Esophagus squamous epithelium (tissue), 5 donors: ENCODE data around the gene GP1BB. TPM values are rescaled to one million over a fixed set of nuclear protein-coding genes. Genes with fewer than 3 reads are reported as not detected.
A peak's percentile ranks its signal among the peaks of the same experiment; 100 is the strongest.

Source experiments
- DNase-seq: peaks from one replicate; lab custom pipeline; 2025; lab: John Stamatoyannopoulos, UW
- H3K27ac ChIP-seq, 4 donors: fragments of 200-600 bp; sonication (generic); one replicate each; pipeline ENCODE4 v1.5.1; 2016 to 2019; ENCODE audit warnings: mild to moderate bottlenecking in 1 of 4
- H3K27me3 ChIP-seq, 4 donors: fragments of 200-600 bp; sonication (generic); 1 replicate in 3 of 4; 2 replicates in 1 of 4; pipeline versions ENCODE4 v1.5.1 to v1.6.0; 2017 to 2021; ENCODE audit warnings: antibody characterized with exemption in 1 of 4
- H3K36me3 ChIP-seq, 3 donors: fragments of 200-600 bp; sonication (generic); one replicate each; pipeline ENCODE4 v1.5.1; 2016 to 2019
- H3K4me1 ChIP-seq, 3 donors: fragments of 200-600 bp; sonication (generic); one replicate each; pipeline ENCODE4 v1.5.1; 2017 to 2019
- H3K4me3 ChIP-seq, 4 donors: fragments of 200-600 bp; sonication (generic); 1 replicate in 3 of 4; 2 replicates in 1 of 4; pipeline ENCODE4 v1.5.1; 2016 to 2019; ENCODE audit warnings: mild to moderate bottlenecking in 2 of 4, moderate library complexity in 1 of 4
- H3K9me3 ChIP-seq, 3 donors: fragments of 200-600 bp; sonication (generic); one replicate each; pipeline ENCODE4 v1.5.1; 2016 to 2019
- CTCF ChIP-seq, 6 experiments: fragments of 450-650 bp in 4 of 6; fragments of 200-600 bp in 2 of 6; sonication (generic) in 2 of 6; IDR thresholded peaks; one replicate each; pipeline ENCODE4 v1.5.1; 2016 to 2019; ENCODE audit warnings: antibody characterized with exemption in 6 of 6, mild to moderate bottlenecking in 4 of 6, moderate library complexity in 4 of 6
- POLR2A ChIP-seq, 4 donors: fragments of 450-650 bp; IDR thresholded peaks; one replicate each; pipeline ENCODE4 v1.6.1; 2017; ENCODE audit warnings: antibody characterized with exemption in 4 of 4, mild to moderate bottlenecking in 4 of 4, moderate library complexity in 3 of 4
- whole genome bisulfite sequencing, 2 donors: methylation state at CpG; one replicate each; pipeline ENCODE4 v1.1.5; 2018; 5-methylcytosine and 5-hydroxymethylcytosine counted together
- intact Hi-C: fragments of 100-400 bp; cut with DNase I; formaldehyde crosslinking; loops from one replicate; pipeline ENCODE4 v1.15.0; 2022
- total RNA-seq, 4 donors: library from RNA; depleted of rRNA; stranded (reverse); fragments of >200 nt; gene quantifications; one replicate each; pipeline ENCODE4 v1.1.0, GENCODE V29; 2016
- donor health status: DM: yes; HTN: yes; CAD: no.

GP1BB gene
- total RNA-seq, 4 donors from 2014 or later = 4.8 to 40.0 (median 9.7) TPM

- peaks cover 28 to 47% (median 40%) of the 10 kb centered on the region in 3 donors for H3K4me1 ChIP-seq
- peak overlapping the region in 1 of 4 donors; percentile 35 for H3K4me3 ChIP-seq
- TF ChIP-seq CTCF (IDR thresholded peaks at IDR 0.05) (no peak), POLR2A (IDR thresholded peaks at IDR 0.05) (no peak)
- H3K27ac ChIP-seq = no peak overlapping the region
- intact Hi-C loops = no loop called here
- peaks cover 6 to 99% (median 29%) of the 10 kb centered on the region in 4 donors for H3K27me3 ChIP-seq
- H3K36me3 ChIP-seq = no peaks in the 10 kb centered on the region
- no peaks in the 10 kb centered on the region for H3K9me3 ChIP-seq
- no peak for DNase-seq
- 4 to 13% methylated on average over 5 to 15 of the region's 26 CpGs for WGBS, 2 donors
Observed at GRCh38 chr22:19755722-19756287, 32.5 kb downstream of the GP1BB start.

- Histone ChIP-seq H3K4me3 (peak overlapping the region in 3 of 4 donors; percentile 11 to 62 (median 41)), H3K27ac (no peak overlapping the region), H3K9me3 (no peaks in the 10 kb centered on the region), H3K36me3 (no peaks in the 10 kb centered on the region), H3K27me3 (peaks cover 6 to 99% (median 29%) of the 10 kb centered on the region in 4 donors), H3K4me1 (peaks cover 28 to 54% (median 45%) of the 10 kb centered on the region in 3 donors)
- no peak for DNase-seq
- no peak for TF ChIP-seq POLR2A (IDR thresholded peaks at IDR 0.05)
- TF ChIP-seq CTCF (IDR thresholded peaks at IDR 0.05) = peak in 5 of 6 experiments; percentile 53 to 83 (median 70)
- intact Hi-C loops = no loop called here
- 0 to 23% methylated on average over 3 to 12 of the region's 76 CpGs for WGBS, 2 donors
Observed at GRCh38 chr22:19756288-19757128, 33.2 kb downstream of the GP1BB start.

DNA sequence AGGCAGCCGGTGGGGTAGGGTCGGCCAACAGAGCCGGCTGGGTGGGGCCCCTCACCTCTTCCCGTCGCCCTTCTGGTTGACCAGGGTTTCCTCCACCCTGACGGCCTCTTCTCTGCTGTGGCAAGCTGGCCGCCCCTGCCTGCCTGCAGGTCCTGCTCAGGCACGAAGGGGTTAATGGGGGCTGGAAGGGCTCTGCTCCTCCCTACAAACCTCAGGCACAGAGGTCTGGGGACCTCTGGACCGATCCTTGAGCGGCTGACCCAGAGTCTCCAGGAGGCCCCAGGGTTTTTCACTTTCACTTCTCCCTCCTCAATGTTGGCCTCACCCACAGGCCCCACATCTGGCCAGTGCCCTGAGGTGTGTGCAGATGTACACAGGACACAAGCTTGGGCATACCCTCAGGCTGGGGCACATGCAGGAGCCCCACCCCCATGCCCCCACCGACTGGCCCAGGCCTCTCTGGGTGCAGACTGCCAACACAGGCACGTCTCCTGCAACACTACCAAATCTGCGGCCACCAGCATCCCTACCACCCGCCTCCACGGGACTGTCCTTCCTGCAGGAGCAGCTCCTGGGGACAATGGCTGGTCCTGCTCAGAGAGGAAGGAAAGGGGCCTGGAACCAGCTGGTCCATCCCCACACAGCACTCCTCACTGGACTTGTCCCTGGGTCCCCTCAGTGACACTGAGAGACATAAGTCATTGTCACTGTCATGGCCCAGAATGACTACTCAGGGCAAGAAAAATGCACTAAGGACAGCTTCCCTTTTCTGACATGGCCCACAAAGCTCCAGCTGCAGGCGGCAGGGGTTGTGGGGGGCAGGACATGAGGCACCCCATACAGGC lies 34.0 kb downstream of the GP1BB start:
- TF ChIP-seq CTCF (IDR thresholded peaks at IDR 0.05) = no peak
- no peak for TF ChIP-seq POLR2A (IDR thresholded peaks at IDR 0.05)
- Histone ChIP-seq H3K9me3 (no peaks in the 10 kb centered on the region), H3K4me1 (peaks cover 28 to 57% (median 46%) of the 10 kb centered on the region in 3 donors), H3K36me3 (no peaks in the 10 kb centered on the region), H3K27ac (no peak overlapping the region), H3K4me3 (peak overlapping the region in 3 of 4 donors; percentile 11 to 62 (median 41)), H3K27me3 (peaks cover 6 to 99% (median 29%) of the 10 kb centered on the region in 4 donors)
- no peak for DNase-seq
- intact Hi-C loops = no loop called here
- 23 to 60% methylated on average over 2 to 4 of the region's 16 CpGs for WGBS, 2 donors

DNA sequence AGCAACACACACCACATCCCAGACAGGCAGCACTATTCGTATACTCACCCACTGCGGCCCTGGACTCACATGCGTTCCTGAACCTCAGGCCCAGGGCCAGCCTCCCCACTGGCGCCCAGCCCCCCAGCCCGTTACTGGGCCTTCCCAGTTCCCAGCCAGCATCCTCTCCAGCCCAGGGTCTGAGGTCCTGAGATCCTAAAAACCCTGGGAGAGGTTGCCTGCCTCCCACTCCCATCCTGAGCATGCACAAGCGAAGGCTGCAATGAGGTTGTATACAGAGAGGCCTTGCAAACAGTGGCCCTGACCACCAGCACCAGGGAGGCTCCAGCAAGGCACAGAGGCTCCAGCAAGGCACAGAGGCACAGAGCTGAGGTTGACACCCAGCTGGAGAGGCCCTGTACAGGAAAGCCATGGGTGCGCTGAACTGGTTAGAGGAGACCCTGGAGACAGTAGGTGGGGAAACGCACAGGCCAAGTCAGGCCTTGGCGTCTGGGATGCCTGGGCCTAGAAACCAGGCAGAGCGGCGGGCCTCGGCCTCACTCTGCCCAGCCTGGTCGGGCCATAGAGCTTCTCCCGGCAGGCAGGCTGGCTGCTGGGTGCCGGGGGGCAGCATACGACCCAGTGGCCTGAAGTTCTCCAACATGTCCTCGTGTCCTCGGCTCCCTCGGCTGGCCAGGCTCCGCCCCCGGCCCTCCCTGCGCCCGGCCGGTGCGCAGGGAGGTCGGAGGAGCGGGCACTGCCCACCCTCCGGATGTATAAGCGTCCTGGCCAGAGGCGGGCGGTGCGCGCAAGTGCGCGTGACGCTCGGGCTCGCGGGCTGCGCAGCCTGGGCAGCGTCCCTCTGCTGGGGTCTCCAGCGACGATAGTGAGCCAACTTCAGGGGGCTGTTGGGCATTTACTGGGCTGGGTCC lies 34.9 kb downstream of the GP1BB start:
- Histone ChIP-seq H3K9me3 (no peaks in the 10 kb centered on the region), H3K27ac (peak overlapping the region in 1 of 4 donors; percentile 33), H3K36me3 (no peaks in the 10 kb centered on the region), H3K27me3 (peaks cover 6 to 99% (median 29%) of the 10 kb centered on the region in 4 donors), H3K4me3 (peak overlapping the region in 3 of 4 donors; percentile 5 to 44 (median 39)), H3K4me1 (peaks cover 28 to 57% (median 46%) of the 10 kb centered on the region in 3 donors)
- TF ChIP-seq POLR2A (IDR thresholded peaks at IDR 0.05) (no peak), CTCF (IDR thresholded peaks at IDR 0.05) (no peak)
- intact Hi-C loops = no loop called here
- WGBS, 2 donors = 69 to 78% methylated on average over 5 to 35 of the region's 43 CpGs
- DNase-seq = no peak
